ENCODE data around the gene USF2.

GRCh38 chr19:35299523-35300338 is 31.0 kb downstream of the USF2 start:
- TF ChIP-seq GATA3 (IDR thresholded peaks at IDR 0.05; ENCODE audit: low read depth, low read length) = no peak
- no peak for TF ChIP-seq GATA2 (IDR thresholded peaks at IDR 0.05; ENCODE audit: low read depth, low read length)
